Gastrocnemius medialis (tissue), 4 donors: ENCODE measurements around the gene LHX3. TPM values are rescaled to one million over a fixed set of nuclear protein-coding genes. Genes with fewer than 3 reads are reported as not detected.

Experiments
- ATAC-seq, 2 donors: fragments of 150-250 bp; one replicate each; pipeline ENCODE4 v1.9.1; 2016
- DNase-seq, 2 donors: peaks; one replicate each; pipeline ENCODE4 v3.0.0-alpha.2; 2019
- H3K27ac ChIP-seq, 4 donors: fragments of 200-600 bp; sonication (generic); 1 replicate in 1 of 4; 2 replicates in 3 of 4; pipeline ENCODE4 v1.5.1; 2016 to 2018; ENCODE audit warnings: mild to moderate bottlenecking in 2 of 4, moderate library complexity in 1 of 4
- H3K27me3 ChIP-seq, 3 donors: fragments of 200-600 bp; sonication (generic) in 2 of 3; 1 replicate in 1 of 3; 2 replicates in 2 of 3; pipeline versions ENCODE4 v1.5.1 to v1.6.0; 2016 to 2019; ENCODE audit warnings: mild to moderate bottlenecking in 1 of 3, moderate library complexity in 1 of 3
- H3K36me3 ChIP-seq, 2 donors: fragments of 200-600 bp; sonication (generic) in 1 of 2; one replicate each; pipeline ENCODE4 v1.5.1; 2017 to 2018
- H3K4me1 ChIP-seq, 2 donors: fragments of 200-600 bp; sonication (generic) in 1 of 2; one replicate each; pipeline ENCODE4 v1.5.1; 2016 to 2017; ENCODE audit warnings: mild to moderate bottlenecking in 2 of 2
- H3K4me3 ChIP-seq, 4 donors: fragments of 200-600 bp; sonication (generic) in 3 of 4; 1 replicate in 1 of 4; 2 replicates in 3 of 4; pipeline ENCODE4 v1.5.1; 2016 to 2019; ENCODE audit warnings: mild to moderate bottlenecking in 2 of 4
- H3K9me3 ChIP-seq, 3 donors: fragments of 200-600 bp; sonication (generic) in 2 of 3; 1 replicate in 1 of 3; 2 replicates in 2 of 3; pipeline ENCODE4 v1.5.1; 2016 to 2019
- POLR2A ChIP-seq, 2 donors: fragments of 450-650 bp; IDR thresholded peaks; one replicate each; pipeline ENCODE4 v1.6.1; 2017; ENCODE audit warnings: antibody characterized with exemption in 2 of 2, mild to moderate bottlenecking in 2 of 2, moderate library complexity in 2 of 2
- in situ Hi-C, 4 donors: fragments of 200-750 bp; cut with MboI; loops; one replicate each; pipeline versions ENCODE4 v1.15.0 to v1.8.0; 2017; ENCODE audit warnings: low sequenced_read_pairs in 4 of 4
- intact Hi-C: fragments of 100-400 bp; cut with DNase I; formaldehyde crosslinking; loops from one replicate; pipeline ENCODE4 v1.15.1; 2023; ENCODE audit warnings: low total_unique reads
- total RNA-seq, 4 donors: library from RNA; depleted of rRNA; stranded (reverse); fragments of >200 nt; gene quantifications; one replicate each; pipeline versions ENCODE4 v1.1.0 to v1.2.3, GENCODE V29; 2016
- TF ChIP-seq, protein P1 (sequence below), 5 experiments: fragments of 450-650 bp in 3 of 5; fragments of 200-600 bp in 2 of 5; sonication (generic) in 2 of 5; IDR thresholded peaks in 4 of 5; conservative IDR thresholded peaks in 1 of 5; 1 replicate in 4 of 5; 2 replicates in 1 of 5; pipeline ENCODE4 v1.5.1; 2016 to 2019; ENCODE audit warnings: antibody characterized with exemption in 5 of 5, mild to moderate bottlenecking in 3 of 5, moderate library complexity in 3 of 5

Gene LHX3
- total RNA-seq, 4 donors from 2014 or later: not detected

DNA sequence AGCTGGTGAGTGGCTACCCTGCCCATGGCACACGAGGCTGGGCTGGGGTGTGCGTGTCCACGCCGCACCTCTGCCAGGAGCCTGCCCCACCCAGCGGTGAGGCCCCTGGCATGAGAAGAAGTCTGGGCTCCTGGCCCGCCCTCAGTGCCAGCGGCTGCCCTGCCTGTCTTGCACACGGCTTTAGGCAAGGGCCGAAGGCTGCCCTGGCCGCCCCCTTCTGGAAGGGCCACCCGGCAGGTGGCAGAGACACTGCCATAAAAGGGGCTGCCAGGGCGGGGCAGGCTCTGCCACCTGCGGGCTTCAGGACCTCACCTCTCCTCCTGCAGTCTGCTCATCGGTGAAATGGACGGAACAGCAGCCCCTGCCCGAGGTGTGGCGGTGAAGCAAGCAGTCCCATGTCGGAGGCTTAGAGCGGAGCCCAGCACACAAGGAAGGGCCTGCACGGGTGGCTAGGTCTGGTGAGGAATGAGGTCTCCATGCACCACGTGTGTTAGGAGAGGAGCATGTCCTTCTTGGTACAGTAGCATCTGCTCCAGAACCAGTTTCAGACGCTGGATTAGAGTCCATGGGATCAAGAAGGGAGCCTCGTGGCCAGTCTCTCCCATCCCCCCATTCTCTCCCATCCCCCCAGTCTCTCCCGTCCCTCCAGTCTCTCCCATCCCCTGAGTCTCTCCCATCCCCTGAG lies 51.4 kb downstream of the LHX3 start:
- no peak for TF ChIP-seq POLR2A (IDR thresholded peaks at IDR 0.05)
- TF ChIP-seq, protein P1, sequence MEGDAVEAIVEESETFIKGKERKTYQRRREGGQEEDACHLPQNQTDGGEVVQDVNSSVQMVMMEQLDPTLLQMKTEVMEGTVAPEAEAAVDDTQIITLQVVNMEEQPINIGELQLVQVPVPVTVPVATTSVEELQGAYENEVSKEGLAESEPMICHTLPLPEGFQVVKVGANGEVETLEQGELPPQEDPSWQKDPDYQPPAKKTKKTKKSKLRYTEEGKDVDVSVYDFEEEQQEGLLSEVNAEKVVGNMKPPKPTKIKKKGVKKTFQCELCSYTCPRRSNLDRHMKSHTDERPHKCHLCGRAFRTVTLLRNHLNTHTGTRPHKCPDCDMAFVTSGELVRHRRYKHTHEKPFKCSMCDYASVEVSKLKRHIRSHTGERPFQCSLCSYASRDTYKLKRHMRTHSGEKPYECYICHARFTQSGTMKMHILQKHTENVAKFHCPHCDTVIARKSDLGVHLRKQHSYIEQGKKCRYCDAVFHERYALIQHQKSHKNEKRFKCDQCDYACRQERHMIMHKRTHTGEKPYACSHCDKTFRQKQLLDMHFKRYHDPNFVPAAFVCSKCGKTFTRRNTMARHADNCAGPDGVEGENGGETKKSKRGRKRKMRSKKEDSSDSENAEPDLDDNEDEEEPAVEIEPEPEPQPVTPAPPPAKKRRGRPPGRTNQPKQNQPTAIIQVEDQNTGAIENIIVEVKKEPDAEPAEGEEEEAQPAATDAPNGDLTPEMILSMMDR (IDR thresholded peaks at IDR 0.05 in 4 of 5, conservative IDR thresholded peaks at IDR 0.05 in 1 of 5): no peak
- DNase-seq (no peak), ATAC-seq (no peak)
- intact Hi-C loops: no loop called here
- no peaks in the 10 kb centered on the region for H3K4me1 ChIP-seq
- H3K27me3 ChIP-seq: peaks cover 30% of the 10 kb centered on the region in 3 donors
- no peaks in the 10 kb centered on the region for H3K36me3 ChIP-seq
- no peak overlapping the region for H3K27ac ChIP-seq
- H3K4me3 ChIP-seq: no peak overlapping the region
- H3K9me3 ChIP-seq: no peaks in the 10 kb centered on the region
- in situ Hi-C loops: loop anchor here in 1 of 4 donors (25.0 kb wide), 1 partner anchor 134 kb away; no protein-coding TSS in a partner anchor

DNA sequence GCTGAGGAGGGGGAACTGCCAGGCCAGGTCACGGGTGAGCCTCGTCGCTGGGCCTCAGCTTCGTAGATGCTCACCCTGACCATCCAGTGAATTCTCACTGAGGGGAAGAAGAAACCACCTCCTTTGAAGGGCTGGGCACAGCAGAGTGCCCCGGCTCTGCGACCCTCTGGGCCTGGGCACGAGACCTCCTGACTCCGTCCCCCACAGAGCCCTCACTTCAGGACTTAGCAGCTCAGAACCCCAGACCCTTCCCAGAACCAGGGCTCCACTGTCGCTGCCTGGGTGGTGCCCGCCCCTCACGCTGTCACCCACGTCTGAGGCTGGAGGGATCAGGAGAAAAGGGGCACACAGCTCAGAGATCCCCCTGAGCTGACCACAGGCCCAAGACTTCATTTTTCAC lies 52.0 kb downstream of the LHX3 start:
- in situ Hi-C loops (loop anchor here in 1 of 4 donors (25.0 kb wide), 1 partner anchor 134 kb away; no protein-coding TSS in a partner anchor), intact Hi-C loops (no loop called here)
- ATAC-seq: no peak
- Histone ChIP-seq H3K36me3 (no peaks in the 10 kb centered on the region), H3K27ac (no peak overlapping the region), H3K9me3 (no peaks in the 10 kb centered on the region), H3K4me3 (no peak overlapping the region), H3K27me3 (peaks cover 33 to 36% (median 36%) of the 10 kb centered on the region in 3 donors), H3K4me1 (no peaks in the 10 kb centered on the region)
- TF ChIP-seq, protein P1 (IDR thresholded peaks at IDR 0.05 in 4 of 5, conservative IDR thresholded peaks at IDR 0.05 in 1 of 5): no peak
- no peak for DNase-seq

DNA sequence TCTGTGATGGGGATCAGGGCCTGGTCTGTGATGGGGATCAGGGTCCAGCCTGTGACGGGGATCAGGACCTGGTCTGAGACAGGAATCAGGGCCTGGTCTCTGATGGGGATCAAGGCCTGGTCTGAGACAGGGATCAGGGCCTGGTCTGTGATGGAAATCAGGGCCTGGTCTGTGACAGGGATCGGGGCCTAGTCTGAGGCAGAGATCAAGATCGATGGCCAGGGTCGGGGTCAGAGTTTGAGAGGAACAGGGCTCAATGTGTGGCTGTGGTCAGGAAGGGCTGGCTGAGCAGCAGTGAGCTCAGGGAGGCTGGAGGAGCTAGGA lies 52.4 kb downstream of the LHX3 start:
- Histone ChIP-seq H3K4me1 (no peaks in the 10 kb centered on the region), H3K27ac (no peak overlapping the region), H3K9me3 (no peaks in the 10 kb centered on the region), H3K4me3 (no peak overlapping the region), H3K36me3 (no peaks in the 10 kb centered on the region), H3K27me3 (peaks cover 34 to 40% (median 39%) of the 10 kb centered on the region in 3 donors)
- DNase-seq: no peak
- TF ChIP-seq POLR2A (IDR thresholded peaks at IDR 0.05): no peak
- TF ChIP-seq, protein P1 (IDR thresholded peaks at IDR 0.05 in 4 of 5, conservative IDR thresholded peaks at IDR 0.05 in 1 of 5): no peak
- in situ Hi-C loops: loop anchor here in 1 of 4 donors (25.0 kb wide), 1 partner anchor 135 kb away; no protein-coding TSS in a partner anchor
- intact Hi-C loops: no loop called here
- no peak for ATAC-seq

DNA sequence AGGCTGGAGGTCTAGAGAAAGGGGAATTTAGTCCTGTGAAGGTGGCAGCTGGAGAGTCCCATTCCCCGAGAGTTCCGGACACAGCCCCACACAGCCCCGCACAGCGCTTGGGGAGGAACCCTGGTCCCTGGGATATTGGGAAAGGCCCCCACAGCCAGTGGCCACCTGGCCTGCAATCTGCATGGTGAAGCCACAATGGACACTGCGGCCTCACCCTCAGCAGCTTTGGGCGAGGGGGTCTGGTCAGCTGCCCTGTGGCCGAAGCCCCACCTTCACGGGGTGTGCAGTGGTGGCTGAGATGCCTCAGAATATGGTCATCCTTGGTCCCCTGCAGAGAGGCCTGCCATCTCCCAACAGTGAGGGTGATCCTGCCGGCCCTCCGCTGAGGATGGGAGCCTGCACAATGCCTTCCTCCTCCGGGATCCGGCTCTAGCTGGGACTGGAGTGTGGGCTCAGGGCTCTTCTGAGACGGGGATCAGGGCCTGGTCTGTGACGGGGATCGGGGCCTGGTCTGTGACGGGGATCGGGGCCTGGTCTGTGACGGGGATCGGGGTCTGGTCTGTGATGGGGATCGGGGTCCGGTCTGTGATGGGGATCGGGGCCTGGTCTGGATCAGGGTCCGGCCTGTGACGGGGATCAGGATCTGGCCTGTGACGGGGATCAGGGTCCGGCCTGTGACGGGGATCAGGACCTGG lies 52.9 kb downstream of the LHX3 start:
- H3K27ac ChIP-seq: no peak overlapping the region
- DNase-seq: no peak
- in situ Hi-C loops: loop anchor here in 1 of 4 donors (25.0 kb wide), 1 partner anchor 135 kb away; no protein-coding TSS in a partner anchor
- no peaks in the 10 kb centered on the region for H3K4me1 ChIP-seq
- intact Hi-C loops: no loop called here
- H3K27me3 ChIP-seq: peaks cover 34 to 42% (median 39%) of the 10 kb centered on the region in 3 donors
- H3K4me3 ChIP-seq: no peak overlapping the region
- TF ChIP-seq POLR2A (IDR thresholded peaks at IDR 0.05): no peak
- TF ChIP-seq, protein P1 (IDR thresholded peaks at IDR 0.05 in 4 of 5, conservative IDR thresholded peaks at IDR 0.05 in 1 of 5): no peak
- ATAC-seq: no peak
- no peaks in the 10 kb centered on the region for H3K36me3 ChIP-seq
- H3K9me3 ChIP-seq: no peaks in the 10 kb centered on the region
